ENCODE results near the gene CRACR2A.

CRACR2A gene

DNA sequence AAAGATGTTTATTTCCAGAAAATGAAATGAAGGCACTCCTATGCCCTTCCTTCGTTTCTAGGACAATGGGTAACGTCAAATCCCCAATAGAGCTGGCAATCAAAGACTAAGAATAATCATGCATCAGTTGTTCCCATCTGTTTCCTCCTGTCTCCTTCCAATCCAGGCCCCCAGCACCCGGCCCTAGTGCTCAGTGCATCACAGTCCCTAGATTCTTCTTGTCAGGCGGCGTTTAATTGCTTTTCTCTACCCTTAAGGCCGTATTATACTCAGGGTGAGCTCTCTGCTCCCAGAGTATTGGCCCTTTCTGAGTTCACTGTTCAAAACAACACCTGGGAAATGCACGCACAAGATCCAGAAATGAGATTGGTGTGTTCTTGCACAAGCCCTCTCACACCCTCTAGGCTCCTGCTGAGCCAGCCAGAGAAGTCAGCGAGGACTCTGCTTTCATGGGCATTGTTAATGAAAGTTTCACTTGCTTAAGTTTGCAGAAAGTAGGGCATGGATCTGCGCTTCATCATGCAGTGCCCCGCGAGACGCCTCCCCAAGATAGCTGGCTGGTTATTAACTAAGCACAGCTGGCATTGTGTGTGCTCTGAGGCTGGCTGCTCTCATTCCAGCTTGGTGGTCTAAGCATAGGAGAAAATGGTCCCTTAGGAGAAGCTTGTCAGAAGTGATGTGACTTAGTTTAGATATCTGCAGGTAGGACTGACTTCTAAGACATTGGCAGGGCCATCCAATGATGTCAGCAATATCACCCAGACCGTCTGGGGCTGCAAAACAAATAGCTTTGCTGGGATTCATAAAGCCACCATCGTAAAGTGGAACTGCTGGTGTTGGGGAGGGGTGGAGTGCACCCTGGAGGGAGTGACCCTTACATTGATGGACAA is 28.7 kb downstream of the CRACR2A start:
- no peak for DNase-seq

DNA sequence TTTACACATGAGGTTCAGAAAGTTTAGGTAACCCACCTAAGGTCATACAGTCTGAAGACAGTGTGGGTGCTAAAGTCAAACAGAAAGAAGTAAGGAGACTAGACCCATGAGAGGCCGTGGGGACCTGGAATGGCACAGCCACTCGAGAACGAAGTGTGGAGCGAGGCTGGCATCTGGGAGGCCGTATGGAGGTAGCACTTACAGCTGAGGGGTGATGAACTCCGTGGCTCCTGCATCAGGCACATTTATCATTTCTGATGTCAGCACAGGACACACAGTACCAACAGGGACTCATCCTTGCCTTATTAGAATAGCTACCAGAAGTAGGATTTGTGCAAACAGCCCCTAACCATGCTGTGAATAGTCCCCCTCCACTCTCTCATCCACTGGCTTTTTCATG is 30.5 kb downstream of the CRACR2A start:
- DNase-seq: no peak

DNA sequence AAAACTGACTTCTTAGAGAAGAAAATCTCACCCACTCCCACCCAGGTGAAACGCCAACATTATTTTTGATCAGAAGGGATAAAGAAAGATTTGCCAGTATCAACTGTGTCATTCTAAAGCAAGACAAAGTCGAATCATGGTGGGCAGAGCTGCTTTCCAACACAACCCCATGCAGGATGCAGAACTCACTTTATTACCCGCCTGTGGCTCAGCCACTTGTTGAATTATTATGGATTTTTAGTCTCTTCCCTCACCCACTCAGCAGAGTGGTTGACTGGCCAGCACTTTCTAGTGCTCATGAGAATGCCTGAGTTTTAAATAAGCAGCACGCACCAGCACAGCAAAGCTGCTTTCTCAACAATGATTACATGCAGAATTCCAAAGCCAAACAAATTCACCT is 32.1 kb downstream of the CRACR2A start:
- DNase-seq: no peak

DNA sequence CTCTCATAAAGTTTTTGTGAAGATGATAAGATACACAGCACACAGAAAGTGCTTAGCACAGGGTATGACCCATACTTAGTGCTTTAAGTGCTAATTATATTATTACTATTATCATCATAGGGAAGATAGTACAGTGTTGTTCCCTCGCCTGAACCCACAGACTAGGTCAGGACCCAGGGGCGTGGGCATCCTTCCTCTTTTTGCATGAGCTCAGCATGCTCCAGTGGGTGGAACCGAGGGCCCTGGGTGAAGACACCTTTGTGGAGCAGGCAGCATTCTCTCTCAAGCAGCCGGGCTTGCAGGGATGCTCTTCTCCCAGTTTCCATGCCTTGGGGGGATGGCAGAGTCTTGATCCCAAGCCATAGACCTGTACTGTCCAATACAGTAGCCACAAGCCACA is 34.8 kb downstream of the CRACR2A start:
- DNase-seq: peak; percentile 48 to 54

DNA sequence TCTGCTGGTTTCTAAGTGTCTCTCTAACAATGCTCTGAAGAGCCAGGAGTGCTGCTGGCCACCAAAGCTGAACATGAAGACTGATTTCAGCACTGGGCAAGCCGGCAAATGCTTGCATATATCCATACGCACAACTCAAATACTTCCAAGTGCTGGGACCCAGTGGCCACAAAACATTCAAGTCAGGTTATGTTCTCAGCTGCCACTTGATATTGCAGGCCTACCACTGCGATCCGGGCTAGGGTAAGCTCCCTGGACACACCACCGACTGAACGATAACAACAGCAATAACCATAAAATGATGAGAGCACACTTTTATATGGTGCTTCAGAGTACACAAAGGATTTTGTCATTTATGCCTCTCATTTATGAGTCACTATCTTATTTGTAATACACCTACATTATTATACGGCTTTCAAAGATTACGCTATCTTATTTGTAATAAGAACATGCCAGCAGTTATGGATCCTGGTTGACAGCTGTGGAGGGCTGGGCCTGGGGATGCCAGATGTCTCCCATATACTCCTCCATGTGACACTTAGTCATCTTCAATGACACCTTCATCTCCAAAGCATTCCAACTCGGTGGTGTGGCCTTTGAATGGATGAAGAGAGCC is 35.5 kb downstream of the CRACR2A start:
- DNase-seq: no peak

DNA sequence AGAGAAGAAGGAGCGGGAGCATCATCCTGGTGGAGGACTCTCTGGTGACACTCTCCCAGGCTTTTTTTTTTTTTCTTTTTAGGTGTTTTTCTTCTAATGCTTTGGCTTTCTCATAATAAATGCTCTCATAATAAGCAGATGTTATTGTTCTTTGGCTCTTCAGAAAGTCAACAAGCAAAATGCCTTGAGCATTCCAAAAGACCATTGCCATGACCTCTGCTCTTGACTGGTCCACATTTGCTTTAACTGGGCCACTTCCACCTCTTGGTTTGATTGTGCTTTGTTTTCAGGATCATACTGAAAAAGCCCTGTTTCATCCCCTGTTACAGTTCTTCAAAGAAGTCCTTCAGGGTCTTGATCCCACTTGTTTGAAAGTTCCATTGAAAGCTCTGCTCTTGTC is 36.9 kb downstream of the CRACR2A start:
- DNase-seq: no peak

DNA sequence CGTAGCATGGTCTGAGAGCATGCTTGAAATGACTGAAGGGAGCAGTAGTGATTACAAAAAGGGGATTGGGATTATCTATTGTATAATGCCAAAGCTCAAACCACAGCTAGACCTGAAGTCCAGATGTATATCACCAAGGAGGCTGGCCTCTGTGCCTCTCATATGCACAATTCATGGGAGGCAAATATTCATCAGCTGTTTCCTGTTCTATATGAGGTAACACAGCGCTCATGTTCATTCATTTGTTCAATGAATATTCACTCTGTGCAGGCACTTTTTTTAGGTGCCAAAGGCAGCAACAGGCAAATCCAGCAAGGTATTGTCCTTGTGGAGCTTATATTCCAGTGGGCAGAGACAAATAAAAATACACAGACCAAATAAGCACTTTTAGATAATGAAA is 39.0 kb downstream of the CRACR2A start:
- DNase-seq: no peak

DNA sequence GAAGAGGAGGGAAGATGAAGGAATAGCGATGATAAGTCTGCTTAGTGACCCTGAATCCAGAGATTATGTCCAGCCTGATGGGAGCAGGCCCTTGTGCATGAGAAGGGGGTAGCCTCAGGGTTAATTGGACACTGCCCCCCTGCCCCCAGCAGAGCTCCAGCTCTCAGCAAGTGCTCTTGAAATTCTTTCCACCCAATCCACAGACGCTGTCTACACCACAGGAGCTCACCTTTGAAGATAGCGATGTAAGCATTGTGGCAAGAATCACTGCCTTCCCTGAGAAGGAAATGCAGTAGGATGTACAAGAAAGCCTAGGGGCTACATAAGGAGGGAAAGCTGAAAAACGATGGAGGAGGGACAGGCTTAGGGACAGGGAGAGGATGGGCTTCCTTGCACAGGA is 39.4 kb downstream of the CRACR2A start:
- DNase-seq: no peak

DNA sequence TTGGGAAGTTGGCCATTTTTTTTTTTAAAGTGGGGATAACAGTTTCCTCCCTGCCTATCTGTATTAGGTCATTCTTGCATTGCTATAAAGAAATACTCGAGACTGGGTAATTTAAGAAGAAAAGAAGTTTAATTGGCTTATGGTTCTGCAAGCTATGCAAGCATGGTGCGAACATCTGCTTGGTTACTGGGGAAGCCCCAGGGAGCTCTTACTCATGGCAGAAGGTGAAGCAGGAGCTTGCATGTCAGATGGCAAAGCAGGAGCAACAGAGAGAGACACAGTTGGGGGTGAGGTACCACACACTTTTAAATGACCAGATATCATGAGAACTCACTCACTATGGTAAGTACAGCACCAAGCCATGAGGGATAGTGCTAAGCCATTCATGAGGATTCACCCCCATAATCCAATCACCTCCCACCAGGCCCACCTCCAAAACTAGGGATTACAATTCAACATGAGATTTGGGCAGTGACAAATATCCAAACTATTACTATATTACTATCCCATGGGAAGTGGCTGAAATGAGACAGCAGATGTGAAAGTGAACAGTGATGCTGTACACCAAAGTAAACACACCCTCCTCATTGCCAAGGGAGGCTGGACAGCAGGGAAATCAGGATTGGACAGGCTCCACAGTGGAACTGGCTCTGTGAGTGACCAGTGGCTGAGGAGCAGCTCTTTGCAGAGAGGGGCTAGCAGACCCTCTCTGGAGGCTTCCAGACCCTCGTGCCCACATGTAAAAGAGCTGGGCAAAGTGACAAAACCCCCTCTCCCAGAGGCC is 40.5 kb downstream of the CRACR2A start:
- DNase-seq: no peak

DNA sequence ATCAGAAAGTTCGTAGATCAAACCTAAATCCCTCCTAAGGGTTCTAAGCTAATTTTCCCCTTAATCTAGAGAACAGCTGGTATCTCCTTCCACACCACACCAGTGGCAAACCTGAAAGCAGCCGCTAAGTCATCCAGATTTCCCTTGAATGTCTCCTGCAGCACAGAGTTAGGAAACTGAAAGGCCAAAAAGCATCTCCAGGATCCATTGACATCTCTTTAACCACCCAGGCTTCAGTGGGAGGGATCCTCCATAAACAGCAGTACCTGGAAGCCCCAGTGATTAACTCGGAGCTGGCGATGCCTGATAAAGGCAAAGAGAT is 47.6 kb downstream of the CRACR2A start:
- DNase-seq: no peak

DNA sequence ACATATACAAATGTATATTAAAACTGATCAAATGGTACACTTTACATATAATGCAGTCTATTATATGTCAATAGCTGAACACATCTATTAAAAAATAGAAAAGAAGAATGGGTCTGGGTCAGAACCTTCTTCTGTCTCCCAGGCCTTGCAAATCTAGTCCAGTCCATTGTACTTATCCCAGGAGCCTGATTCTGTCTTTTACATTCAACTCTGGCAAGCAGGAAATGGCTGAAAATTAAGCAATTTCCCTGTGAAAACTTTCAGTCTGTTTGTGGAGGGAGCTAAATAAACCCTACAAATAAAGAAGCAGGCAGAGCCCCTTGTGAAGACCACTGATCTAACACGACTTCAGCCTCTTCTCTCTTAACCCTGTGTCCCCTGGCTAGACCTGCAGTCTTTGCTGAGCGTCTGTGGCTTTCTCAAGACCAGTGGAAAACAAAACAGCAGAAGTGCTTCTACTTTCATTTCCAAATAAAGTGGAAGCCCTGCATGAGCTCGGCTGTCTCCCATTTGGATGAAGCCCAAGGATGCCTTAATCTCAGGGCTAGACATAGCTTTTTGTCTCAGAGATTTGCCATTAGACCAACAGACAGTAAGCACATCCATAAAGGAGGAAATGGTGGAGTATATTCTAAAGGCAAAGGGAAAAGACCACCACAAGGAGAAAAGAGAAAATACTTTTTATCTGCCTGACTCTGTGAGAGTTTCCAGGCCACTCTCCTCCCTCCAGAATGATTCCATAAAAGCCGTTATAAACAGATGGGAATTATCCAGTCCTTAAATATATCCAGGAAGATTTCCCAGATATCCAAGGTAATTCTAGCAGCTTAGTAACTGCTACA is 48.2 kb downstream of the CRACR2A start:
- DNase-seq: peak; percentile 14 to 26

DNA sequence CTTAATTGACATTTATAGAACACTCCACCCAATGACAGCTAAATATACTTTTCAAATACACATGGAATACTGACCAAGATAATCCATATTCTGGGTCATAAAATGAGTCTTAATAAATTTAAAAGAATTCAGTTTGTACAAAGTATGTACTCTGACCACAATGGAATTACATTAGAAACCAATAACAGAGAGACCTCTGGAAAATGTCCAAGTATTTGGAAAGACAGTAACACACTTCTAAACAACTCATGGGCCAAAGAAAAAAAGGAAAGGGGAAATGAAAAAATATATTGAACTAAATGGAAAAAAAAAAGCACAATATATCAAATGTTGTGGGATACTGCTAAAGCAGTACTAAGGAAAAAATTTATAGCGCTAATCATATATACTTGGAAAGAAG is 52.0 kb downstream of the CRACR2A start:
- DNase-seq: no peak

DNA sequence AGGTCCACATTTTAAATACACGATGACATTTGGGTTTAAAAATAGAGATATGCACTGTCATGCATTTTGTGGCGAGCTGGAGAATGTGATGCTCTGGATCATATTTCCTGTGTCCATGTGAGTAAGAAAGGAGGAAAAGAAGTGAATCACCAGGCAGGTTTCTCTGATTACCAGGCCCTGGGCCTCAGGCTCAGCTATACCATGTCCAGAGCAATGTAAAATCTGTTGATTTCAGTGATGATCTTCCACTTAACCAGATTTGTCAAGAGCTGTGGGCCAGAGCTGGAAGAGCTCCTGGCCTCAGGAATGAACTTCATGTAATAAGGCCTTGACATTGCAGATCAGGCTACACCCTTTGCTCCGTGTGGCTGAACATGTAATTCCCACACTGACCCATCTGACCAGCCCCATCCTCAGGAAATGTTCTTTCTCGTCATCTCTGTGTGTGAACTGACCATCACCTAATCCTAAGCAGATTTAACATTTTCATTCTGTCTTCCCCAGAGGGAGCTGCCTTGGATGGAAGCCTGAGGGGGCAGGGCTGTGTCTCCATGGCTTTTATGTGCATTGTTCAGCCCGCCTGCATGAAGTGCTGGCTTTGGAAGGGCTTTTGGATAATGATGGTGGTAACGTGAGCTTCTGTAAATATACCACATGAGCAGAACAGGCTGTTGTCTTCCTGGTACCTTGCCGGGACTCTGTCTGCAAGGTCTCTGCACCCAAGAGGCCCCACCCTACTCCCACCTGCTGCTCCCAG is 54.5 kb downstream of the CRACR2A start:
- no peak for DNase-seq

DNA sequence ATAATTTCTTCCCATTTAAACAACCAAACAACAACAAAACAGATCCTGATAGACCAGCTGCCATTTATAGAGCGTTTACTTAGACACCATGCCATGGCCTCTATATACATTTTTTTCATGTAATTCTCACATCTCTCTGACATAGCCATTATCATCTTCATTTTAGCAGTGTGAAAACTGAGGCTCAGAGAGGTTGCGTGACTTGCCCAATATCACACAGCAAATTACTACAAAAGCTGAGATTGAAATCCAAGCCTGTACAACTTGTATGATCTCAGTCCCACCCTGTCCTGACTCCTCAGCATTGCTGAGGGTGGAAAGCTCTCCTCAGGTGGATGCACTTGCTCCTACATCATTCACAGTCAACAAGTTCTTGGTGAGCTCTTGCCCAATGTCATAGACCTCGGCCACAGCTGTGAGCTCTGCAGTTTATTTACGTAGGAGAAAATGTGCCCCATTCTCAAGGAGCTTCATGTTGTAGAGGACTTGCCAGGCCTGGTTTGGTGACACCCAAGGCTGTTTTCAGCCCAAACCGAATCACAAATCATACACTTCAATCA is 55.5 kb downstream of the CRACR2A start:
- no peak for DNase-seq

DNA sequence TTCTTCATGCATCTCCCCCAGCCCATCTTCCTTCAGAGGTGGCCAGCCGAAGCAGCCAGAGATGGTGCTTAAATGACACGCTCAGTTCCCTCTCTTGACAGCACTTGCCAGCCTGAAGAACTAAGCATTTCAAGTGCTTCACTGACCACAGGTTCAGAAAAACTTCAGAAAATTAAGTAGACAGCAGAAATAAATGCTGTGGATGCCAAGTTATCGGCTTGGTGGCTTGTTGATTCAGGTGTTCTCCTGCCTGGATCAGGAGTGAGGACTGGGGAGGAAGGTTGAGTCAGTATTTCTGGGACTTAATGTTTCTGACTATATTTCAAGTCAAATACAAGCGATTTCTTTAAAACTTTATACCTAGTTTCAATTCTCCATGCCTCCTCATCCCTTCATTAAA is 58.2 kb downstream of the CRACR2A start:
- DNase-seq: no peak

DNA sequence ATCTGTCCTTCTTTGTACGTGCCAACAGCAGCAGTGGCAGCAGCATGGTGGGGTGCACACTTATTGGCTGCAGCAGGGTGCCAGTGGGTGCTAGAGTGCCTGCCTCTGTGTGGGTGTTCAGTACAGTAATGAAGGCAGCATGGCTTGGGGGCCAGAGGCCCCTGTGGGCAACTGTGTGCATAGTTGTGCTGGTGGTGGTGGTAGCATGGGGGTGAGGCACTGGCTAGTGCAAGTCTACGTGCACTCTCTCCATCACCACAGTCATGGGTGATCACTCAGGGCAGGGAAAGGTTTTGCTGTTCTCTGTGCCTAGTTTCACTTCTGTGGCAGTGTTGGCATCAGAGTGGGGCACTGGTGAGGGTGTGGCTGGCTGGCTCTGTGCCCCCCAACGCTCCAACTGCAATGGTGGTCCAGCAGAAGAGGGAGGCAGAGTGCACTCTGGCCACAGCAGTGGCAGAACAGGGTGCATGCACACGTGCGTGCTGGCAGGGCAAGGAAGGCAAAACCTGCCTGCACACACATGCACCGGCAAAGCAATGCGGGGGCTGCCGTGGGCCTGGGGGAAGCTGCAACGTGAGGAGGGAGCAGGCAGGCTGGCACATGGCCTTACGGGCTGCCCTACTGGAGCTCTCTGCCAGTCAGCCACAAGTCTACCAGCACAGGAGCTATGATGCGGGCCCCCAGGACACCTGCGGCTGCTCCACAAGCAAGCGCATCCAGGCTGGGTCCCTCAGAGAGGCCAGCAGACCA is 60.1 kb downstream of the CRACR2A start:
- no peak for DNase-seq

DNA sequence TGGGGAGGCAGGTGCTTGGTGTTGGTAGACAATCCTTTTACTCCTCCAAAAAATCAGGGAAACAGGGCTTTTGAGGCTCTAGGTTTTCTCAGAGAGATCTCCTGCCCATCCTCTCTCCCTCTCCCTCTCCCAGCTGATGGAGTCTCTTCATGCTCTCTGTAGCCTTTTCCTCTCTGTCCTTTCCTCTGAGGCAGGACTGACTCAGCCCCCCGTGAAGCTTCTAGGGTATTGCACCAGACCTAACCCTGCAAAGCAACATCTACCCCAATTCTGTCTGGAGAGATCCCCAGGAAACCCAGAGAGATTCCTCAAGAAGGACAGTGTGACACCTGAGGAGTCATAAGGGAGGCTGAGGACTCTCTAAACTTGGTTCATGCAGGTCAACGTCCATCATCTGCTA is 66.4 kb downstream of the CRACR2A start:
- no peak for DNase-seq

DNA sequence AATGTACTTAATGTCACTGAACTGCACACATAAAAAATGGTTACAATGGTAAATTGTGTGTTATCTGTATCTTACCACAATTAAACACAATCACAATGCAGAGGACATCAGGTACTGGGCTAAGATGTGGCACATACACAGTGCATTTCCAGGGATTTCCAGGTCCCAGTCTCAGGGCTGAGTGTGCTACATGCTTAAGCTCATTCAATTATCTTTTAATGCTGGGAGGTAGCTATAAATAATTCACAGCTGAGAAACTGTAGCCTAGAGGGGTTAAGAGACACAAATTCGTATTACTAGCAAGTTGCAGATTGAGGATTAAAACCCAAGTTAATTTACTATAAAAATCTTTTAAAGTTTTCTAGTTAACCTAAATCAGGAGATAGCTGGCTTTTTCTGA is 67.1 kb downstream of the CRACR2A start:
- DNase-seq: no peak

DNA sequence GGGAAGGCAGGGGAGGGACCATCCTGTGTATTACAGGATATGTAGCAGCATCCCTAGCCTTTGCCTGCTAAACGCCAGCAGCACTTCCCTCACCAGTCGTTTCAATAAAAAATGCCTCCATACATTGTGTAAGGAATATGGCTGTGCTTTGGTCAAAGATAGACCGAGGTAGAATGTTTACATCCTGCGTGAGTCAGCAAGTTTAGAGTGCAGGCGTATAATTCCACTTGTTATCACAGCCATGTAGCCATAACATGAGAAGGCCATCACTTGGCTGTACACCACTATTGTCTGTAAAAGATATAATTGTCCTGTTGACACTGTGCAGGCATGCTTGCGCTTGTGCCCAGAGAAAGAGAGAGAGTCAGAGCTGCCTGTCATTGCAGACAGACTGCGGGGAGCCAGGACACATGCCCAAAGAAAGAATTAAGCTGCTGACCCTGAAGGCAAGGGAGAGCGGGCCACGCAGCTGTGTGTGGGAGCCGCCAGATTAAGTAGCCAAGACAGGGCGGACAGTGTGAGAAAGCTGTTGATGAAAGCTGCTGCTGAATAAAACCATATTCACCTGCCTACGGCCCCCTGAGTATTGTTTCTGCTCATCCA is 68.4 kb downstream of the CRACR2A start:
- DNase-seq: no peak

DNA sequence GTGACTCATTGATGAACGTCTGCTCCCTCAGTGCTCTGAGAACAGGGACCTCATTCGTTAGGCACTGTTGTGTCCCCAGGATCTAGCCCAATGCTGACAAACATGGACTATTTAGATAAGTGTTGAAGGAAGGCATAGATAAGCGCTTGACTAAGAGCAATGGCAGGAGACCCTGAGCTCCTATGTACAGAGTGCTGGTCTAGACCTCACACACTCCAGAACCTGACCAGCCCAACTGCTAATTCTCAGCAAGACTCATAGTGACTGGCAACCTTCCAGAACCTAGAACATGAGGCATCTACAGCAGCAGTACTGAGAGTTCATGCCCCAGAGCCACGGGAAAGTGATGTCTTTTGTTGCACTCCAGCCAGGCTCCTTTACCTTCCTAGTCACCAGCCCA is 69.2 kb downstream of the CRACR2A start:
- no peak for DNase-seq

DNA sequence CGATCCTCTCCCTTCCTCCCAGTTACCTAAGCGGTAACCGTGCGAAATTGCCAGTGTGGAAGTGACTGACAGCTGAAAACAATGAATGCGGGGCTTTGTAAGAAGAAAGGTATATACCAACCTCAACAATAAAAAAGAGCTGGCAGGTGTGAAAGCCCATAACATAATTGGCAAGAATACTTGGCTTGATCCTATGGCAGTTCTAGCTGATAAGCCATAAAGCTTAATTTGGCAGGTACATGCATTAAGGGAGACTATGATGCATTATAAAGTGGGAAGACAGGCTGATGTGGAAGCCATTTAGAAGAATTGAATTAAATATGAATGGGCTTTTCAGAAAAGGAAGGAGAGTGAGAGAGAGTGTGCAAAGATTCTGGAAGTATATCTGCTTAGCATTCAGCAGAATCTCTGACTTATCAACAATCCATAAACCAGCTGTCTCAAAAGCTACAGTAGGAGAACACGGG is 71.3 kb downstream of the CRACR2A start:
- DNase-seq: no peak
